Stimulated activated CD4-positive, alpha-beta T cell treated with anti-CD3 and anti-CD28 coated beads, Interleukin-2, amount 100 ng/mL, for 24 hours (primary cell): Measurements from ENCODE around the gene TEX264.
"Not testable (repeated sequence)": the region's sequence is repeated elsewhere in the genome, so short reads cannot be mapped to it uniquely, and the experiment has no call there.

Source experiments
- DNase-seq, 2 donors: peaks; one replicate each; pipeline ENCODE4 v3.0.0-alpha.2; 2020

TEX264 gene

GRCh38 chr3:51670823-51671733, at the start of gene TEX264:
TEX264 (plus strand) TSS chr3:51671252; CDS start chr3:51674305, 3,053 bp downstream.
- DNase-seq: peak; percentile 93

- no peak for DNase-seq
These were observed 48.6 kb upstream of the TEX264 start for GRCh38 chr3:51622413-51622812.

- DNase-seq: no peak
These were observed 48.2 kb upstream of the TEX264 start for GRCh38 chr3:51622868-51623267.

GRCh38 chr3:51630513-51630912, 40.5 kb upstream of the TEX264 start:
- DNase-seq: no peak

GRCh38 chr3:51637144-51637940, 33.7 kb upstream of the TEX264 start:
- no peak for DNase-seq

- DNase-seq: peak in 1 of 2 donors; percentile 6
These were observed 33.0 kb upstream of the TEX264 start for GRCh38 chr3:51637941-51638471.

- no peak for DNase-seq
These were observed 28.6 kb upstream of the TEX264 start for GRCh38 chr3:51642462-51642861.

- no peak for DNase-seq
These were observed 25.0 kb upstream of the TEX264 start for GRCh38 chr3:51646091-51646490.

- DNase-seq: not testable (repeated sequence)
These were observed 18.9 kb upstream of the TEX264 start for GRCh38 chr3:51652103-51652502.

GRCh38 chr3:51653409-51653808, 17.6 kb upstream of the TEX264 start:
- not testable (repeated sequence) for DNase-seq

GRCh38 chr3:51657234-51657633, 13.8 kb upstream of the TEX264 start:
- no peak for DNase-seq

GRCh38 chr3:51659942-51660341, 11.1 kb upstream of the TEX264 start:
- DNase-seq: no peak

- no peak for DNase-seq
These were observed 8.6 kb upstream of the TEX264 start for GRCh38 chr3:51662456-51662855.

GRCh38 chr3:51668756-51669155, 2.3 kb upstream of the TEX264 start:
- peak in 1 of 2 donors; percentile 14 for DNase-seq

- peak; percentile 87 to 92 for DNase-seq
These were observed 1.6 kb upstream of the TEX264 start for GRCh38 chr3:51669241-51670052.

GRCh38 chr3:51670053-51670822, 814 bp upstream of the TEX264 start:
- peak in 1 of 2 donors; percentile 28 for DNase-seq

- DNase-seq: peak; percentile 64 to 71
These were observed 853 bp downstream of the TEX264 start for GRCh38 chr3:51671734-51672475.

- DNase-seq: no peak
These were observed 2.2 kb downstream of the TEX264 start for GRCh38 chr3:51673181-51673801.

- DNase-seq: no peak
These were observed 3.0 kb downstream of the TEX264 start for GRCh38 chr3:51673802-51674654.
